Measurements from ENCODE around the gene ASB8.
"Not testable (repeated sequence)": the region's sequence is repeated elsewhere in the genome, so short reads cannot be mapped to it uniquely, and the experiment has no call there.

The ASB8 gene

DNA sequence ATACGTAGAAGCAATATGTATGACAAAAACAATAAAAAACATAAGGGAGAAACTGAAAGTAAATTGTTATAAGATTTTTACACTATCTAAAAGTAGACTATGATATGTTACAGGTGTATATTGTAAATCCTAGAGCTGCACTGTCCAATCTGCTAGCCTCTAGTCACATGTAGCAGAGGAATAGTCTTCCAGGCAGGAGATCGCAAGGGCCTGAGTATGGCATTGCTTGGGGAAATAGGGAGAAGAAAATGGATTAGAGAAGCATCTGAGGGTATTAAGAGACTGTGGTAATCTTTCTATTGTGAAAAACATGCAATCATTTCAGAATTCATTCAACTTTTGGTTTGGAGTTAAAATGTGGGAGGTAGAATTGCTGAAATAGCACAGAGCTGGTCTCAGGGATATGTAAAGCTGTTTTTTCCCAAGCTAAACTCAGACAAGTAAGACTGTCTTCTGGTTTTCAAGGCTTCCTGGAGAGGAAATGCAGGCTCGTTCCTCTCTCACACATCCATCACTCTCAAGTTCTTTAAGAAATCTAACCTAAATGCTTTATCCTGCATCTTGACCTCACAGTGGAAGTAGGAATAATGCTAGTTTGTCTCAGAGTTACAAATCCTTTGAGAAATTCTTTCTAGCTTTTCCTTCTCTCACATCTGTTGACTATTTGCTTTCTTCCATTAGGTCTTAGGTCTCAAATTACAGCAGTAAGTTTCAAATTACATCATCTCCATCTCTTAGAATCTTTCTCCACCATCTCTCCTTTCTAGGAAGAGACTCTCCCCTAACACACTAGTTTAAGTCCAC is 18.5 kb upstream of the ASB8 start:
- no peak for DNase-seq (ENCODE audit: insufficient read length, low spot score)
- no peak for TF ChIP-seq POLR2A (IDR thresholded peaks at IDR 0.05; ENCODE audit: low read depth, low read length)
- FAIRE-seq: peak; percentile 6

DNA sequence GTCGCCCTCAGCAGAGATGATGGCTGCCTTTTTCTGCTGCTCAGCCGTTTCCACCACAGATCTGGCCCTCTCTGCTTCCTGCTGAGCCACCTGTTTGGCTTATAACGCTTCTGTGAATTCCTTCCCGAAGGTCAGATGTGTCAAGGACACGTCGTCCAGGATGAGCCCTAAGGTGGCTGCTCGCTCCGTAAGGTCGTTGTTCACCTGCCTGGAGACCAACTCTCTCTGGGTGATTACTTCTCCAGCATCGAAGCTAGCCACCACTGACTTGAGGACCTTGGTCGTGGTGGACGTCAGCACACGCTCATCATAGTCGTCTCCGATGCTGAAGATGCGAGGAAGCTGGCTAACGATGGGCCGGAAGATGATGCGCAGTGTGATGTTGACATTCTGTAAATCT is 11.7 kb upstream of the ASB8 start:
- no peak for TF ChIP-seq POLR2A (IDR thresholded peaks at IDR 0.05; ENCODE audit: low read depth, low read length)
- DNase-seq (ENCODE audit: insufficient read length, low spot score) (no peak), FAIRE-seq (no peak)

DNA sequence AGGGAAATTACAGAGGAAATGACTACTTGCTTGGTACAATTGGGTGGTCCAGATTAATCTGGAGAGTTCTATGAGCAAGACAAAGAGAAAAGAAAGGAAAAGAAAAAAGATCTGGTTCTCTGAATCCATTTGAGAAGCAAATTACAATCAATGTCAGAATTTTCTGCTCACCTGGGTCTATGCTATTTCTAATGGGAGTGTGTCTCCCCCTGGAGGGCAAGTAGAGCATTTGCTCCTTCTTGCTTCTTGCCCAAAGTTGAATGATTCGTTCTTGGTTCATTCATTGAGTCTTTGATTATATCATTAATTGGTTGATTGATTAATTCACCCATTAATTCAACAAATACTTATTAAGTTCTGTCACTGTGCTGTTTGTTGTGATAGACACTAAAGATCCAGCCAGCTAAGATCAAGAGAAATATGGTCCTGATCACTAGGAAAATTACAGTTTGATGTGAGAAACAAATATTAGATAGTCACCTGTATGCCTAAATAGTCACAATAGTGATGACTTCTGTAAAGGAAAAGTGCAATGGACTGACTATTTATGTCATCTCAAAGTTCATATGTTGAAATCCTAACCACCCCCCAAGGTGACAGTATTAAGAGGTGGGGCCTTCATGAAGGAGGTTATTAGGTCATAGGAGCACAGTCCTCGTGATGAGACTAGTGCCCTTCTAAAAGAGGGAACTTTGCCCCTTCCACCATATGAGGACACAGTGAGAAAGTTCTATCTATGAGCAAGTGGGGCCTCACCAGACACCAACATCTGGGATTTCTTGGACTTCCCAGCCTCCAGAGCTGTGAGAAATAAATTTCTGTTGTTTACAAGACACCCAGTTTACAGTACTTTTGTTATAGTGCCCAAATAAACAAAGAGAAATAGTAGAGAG is 8.0 kb upstream of the ASB8 start:
- peak; percentile 92 for FAIRE-seq
- no peak for TF ChIP-seq POLR2A (IDR thresholded peaks at IDR 0.05; ENCODE audit: low read depth, low read length)
- no peak for DNase-seq (ENCODE audit: insufficient read length, low spot score)

DNA sequence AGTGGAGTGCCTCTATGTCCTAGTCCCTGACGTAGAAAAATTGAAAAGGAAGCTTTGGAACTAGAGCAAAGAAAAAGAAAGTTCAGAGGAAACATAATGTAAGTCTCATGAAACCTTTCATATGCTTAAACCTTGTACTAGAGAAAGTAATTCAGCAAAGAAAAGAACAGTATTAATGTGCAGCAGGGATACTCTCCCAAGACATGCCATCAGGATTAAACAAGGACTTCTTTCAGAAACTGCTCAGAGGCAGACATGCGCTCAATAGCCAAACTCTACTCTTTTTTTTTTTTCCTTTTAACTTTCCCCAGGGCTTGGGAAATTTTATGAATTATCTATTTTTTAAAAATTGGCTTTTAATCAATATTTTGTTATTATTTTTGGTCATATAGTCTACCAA is 7.1 kb upstream of the ASB8 start:
- DNase-seq (ENCODE audit: insufficient read length, low spot score): no peak
- no peak for TF ChIP-seq POLR2A (IDR thresholded peaks at IDR 0.05; ENCODE audit: low read depth, low read length)
- no peak for FAIRE-seq

DNA sequence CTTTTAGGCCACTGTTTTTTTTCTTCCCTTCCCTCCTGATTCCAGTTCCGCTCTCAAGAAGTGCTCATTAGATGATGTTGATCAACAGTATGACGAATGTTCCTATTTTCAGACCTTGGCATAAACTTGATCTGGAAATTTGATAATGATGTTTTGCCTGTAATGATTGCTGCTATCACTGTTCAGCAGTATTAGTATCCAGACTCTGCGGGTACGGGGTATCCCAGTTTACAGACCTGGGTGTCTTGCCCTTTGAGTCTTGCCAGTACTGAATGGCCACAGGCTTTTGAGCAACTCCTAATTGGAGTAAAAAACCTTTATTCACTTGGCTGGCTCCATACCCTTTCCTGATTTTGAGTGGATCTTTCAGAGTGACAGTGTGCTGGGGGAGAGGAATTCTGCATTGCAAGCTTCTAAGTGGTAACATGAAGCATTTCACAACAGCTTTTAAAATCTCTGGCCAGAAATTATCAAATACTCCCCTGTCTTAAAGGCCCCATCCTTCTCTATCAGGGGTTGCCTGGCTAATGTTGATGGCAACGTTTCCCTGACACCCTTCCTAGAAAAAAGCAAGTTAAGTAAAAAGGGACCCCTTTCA is 5.9 kb upstream of the ASB8 start:
- TF ChIP-seq POLR2A (IDR thresholded peaks at IDR 0.05; ENCODE audit: low read depth, low read length): no peak
- DNase-seq (ENCODE audit: insufficient read length, low spot score) (no peak), FAIRE-seq (no peak)

DNA sequence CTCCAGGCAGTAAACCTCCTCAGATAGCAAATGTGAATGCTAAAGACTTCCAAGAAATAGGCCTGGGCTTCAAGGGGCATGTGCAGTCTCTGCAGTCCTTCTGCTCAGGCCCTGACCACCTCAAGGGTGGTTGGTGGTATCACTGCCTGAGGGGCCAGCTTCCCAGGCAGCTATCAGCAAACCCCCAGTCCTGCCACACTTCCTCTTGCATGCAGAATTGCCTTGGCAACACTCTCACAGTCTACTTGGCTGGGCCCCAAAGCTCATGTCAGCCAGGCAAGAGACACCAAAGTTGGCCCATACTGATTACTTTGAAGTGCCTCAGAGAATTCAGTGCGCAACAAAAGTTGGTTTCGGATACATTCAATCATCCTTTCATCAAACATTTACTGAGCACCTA is 3.5 kb upstream of the ASB8 start:
- TF ChIP-seq POLR2A (IDR thresholded peaks at IDR 0.05; ENCODE audit: low read depth, low read length): no peak
- FAIRE-seq (no peak), DNase-seq (ENCODE audit: insufficient read length, low spot score) (no peak)

DNA sequence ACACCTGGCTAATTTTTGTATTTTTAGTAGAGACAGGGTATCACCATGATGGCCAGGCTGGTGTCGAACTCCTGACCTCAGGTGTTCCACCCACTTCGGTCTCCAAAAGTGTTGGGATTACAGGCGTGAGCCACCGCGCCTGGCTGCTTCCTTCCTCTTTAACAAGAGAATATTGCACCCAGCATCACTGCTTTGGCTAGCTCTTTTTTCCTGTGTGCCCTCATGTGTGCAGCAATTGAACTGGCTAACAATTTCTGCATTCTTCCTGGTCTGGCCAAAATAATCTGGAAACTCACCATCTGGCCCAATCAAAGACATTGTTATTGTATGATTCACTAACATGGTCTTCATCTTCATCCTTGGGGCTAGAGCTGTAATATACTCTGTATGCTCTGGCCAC is 2.7 kb upstream of the ASB8 start:
- FAIRE-seq: no peak
- TF ChIP-seq POLR2A (IDR thresholded peaks at IDR 0.05; ENCODE audit: low read depth, low read length): no peak
- no peak for DNase-seq (ENCODE audit: insufficient read length, low spot score)

DNA sequence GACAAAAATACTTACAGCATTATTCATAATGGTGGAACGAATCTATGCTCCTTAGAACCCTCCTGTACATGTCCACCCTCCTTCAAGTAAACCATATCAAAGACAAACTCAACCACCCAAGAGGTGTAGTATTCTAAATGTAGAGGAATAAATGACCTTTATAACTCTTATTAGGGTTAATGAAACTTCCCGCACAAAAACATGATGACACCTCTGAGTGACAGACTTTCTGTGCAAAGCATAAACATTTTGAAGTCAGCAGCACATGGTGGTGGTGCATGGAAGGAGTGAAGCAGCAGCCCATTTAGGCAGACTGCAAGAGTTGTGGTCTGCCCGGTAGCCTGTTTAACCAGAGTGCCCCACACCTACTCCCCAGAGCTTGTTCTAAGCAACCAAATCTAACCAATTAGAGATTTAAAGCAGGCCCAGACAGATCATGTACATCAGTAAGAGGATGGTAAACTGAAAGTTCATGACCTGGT is 615 bp upstream of the ASB8 start:
- FAIRE-seq (no peak), DNase-seq (ENCODE audit: insufficient read length, low spot score) (no peak)
- TF ChIP-seq POLR2A (IDR thresholded peaks at IDR 0.05; ENCODE audit: low read depth, low read length): no peak

DNA sequence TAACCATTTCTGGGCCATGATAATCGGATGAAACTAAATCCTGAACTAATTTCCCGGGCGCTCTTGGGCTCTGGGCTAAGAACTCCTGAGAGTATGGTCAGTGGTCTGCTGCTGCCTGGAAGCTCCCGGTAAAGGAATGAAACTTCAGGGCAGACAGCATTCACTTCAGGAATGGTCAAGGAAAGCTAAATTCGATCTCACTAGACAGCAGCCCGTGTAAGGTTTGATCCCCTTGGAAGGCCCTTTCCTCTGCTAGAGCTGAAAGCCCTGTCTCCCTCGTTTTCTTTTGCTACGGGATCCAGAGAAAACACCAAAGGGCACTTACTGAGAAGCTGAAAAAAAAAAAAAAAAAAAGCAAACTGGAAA is 680 bp downstream of the ASB8 start:
- TF ChIP-seq POLR2A (IDR thresholded peaks at IDR 0.05; ENCODE audit: low read depth, low read length): no peak
- no peak for FAIRE-seq
- no peak for DNase-seq (ENCODE audit: insufficient read length, low spot score)

DNA sequence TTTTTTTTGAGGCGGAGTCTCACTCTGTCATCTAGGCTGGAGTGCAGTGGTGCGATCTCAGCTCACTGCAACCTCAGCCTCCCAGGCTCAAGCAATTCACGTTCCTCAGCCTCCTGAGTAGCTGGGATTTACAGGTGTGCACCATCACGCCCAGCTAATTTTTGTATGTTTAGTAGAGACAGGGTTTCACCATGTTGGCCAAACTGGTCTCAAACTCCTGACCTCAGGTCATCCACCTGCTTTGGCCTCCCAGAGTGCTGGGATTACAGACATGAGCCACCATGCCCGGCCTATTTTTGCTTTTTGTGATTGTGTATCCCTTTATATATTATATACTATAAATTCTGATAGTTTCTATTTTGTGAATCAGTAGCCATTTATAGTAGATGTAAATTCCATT is 1.5 kb downstream of the ASB8 start:
- DNase-seq (ENCODE audit: insufficient read length, low spot score); FAIRE-seq: not testable (repeated sequence)

DNA sequence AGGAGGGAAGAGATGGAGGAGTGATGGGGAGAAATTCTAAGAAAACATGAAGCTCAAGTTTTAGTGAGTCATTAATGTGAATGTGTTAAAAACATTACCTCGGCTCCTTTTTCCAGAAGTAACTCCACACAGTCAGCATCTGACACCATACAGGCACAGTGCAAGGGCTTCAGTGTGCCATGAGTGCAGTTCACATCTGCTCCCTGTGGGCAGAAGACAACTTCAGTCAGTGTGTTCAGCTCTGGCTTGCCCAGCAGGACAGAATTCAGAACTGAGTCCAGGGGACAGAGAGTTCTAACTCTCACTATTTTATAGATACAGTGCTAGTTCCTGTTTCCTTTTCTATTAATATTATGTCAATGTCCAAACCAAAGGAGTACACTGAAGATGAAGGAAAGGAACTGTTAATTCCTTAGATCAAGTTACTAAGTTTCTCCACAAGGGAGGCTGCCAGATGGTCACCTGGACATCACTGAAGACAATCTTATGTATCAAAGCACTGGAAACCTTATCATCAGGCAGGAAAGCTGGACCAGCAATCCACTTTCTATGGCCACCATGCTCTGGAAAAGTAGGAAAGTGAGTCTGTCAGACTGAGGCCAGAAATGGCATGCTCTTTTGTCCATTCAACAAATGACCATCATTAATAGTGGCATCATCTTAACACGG is 6.1 kb downstream of the ASB8 start:
- peak; percentile 36 for FAIRE-seq
- TF ChIP-seq POLR2A (IDR thresholded peaks at IDR 0.05; ENCODE audit: low read depth, low read length): no peak

DNA sequence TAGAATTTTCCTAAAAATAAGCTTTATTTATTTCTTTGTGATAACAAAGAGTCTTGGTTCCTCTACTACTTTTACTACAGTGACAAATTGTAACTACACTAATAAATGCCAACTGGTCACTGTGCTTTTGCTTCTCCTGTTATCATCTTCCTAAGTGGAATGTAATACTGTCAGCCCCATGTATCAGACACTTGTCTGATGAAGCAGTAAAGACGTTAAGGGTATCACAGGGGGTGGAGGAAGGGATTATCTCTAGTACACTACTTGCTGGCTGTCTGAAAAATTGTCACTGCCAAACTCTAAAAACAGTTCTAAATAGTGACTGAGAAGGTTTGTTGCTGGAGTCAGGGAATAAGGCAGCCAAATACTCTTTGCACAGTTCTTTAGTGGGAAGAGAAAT is 11.3 kb downstream of the ASB8 start:
- FAIRE-seq (no peak), DNase-seq (ENCODE audit: insufficient read length, low spot score) (no peak)
- no peak for TF ChIP-seq POLR2A (IDR thresholded peaks at IDR 0.05; ENCODE audit: low read depth, low read length)

More for the DNA sequence above, 6.1 kb downstream of the ASB8 start:
- no peak for DNase-seq (ENCODE audit: insufficient read length, low spot score)

DNA sequence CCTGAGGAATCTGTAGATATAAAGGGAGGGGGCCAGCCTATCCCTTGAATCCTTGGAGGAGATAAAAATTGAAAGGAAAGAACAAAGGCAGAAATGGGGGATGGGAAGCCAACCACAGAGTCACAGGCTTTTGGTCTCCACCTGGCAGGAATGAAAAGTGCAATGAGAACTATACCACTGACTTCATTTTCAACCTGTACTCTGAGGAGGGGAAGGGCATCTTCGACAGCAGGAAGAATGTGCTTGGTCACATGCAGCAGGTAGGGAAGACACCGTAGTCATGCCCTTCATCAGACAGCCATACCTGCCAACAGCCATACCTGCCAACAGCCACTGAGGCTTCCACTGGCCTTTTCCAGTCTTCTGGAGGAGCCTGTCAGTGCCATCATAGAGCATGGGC is 13.4 kb downstream of the ASB8 start:
- FAIRE-seq (no peak), DNase-seq (ENCODE audit: insufficient read length, low spot score) (no peak)
- no peak for TF ChIP-seq POLR2A (IDR thresholded peaks at IDR 0.05; ENCODE audit: low read depth, low read length)

All from H54 (cell line).